GM23338 (cell line): ENCODE data around the gene FNDC3B. TPM values are rescaled to one million over a fixed set of nuclear protein-coding genes. Genes with fewer than 3 reads are reported as not detected.

ENCODE experiments used
- ATAC-seq: fragments of 200-7000 bp; cut with Tn5 transposase; 3 replicates; pipeline ENCODE4 v1.9.1; 2020
- DNase-seq: peaks from one replicate; pipeline ENCODE4 v3.0.0-alpha.2; 2015; ENCODE audit warnings: low spot score
- H2AFZ ChIP-seq: fragments of 200-600 bp; sonication (generic); 2 replicates; pipeline ENCODE4 v1.8.0; 2016; ENCODE audit warnings: antibody characterized with exemption, mild to moderate bottlenecking, moderate library complexity
- H3F3A ChIP-seq: fragments of 200-600 bp; sonication (generic); replicated peaks from 2 replicates; pipeline ENCODE4 v1.8.0; 2017; ENCODE audit warnings: antibody characterized with exemption, mixed run types, low read depth
- H3K27ac ChIP-seq: fragments of 200-600 bp; sonication (generic); 2 replicates; pipeline ENCODE4 v1.6.1; 2016; ENCODE audit warnings: low read depth
- H3K27me3 ChIP-seq: fragments of 200-600 bp; sonication (generic); 2 replicates; pipeline ENCODE4 v1.8.0; 2016; ENCODE audit warnings: mild to moderate bottlenecking, mixed run types, moderate library complexity; ENCODE audit not compliant: insufficient read depth
- H3K36me3 ChIP-seq: fragments of 200-600 bp; sonication (generic); 2 replicates; pipeline ENCODE4 v1.8.0; 2016; ENCODE audit warnings: mild to moderate bottlenecking; ENCODE audit not compliant: insufficient read depth
- H3K4me1 ChIP-seq: fragments of 200-600 bp; sonication (generic); 2 replicates; pipeline ENCODE4 v1.8.0; 2016; ENCODE audit warnings: mild to moderate bottlenecking, moderate library complexity; ENCODE audit not compliant: insufficient read depth
- H3K4me2 ChIP-seq: fragments of 200-600 bp; sonication (generic); 2 replicates; pipeline ENCODE4 v1.7.1; 2017; ENCODE audit warnings: mixed run types
- H3K4me3 ChIP-seq: fragments of 200-600 bp; sonication (generic); 2 replicates; pipeline ENCODE4 v1.6.1; 2016; ENCODE audit warnings: mixed run types
- H3K79me2 ChIP-seq: fragments of 200-600 bp; sonication (generic); replicated peaks from 2 replicates; pipeline ENCODE4 v1.8.0; 2017; ENCODE audit warnings: mild to moderate bottlenecking; ENCODE audit not compliant: insufficient read depth
- H3K9me2 ChIP-seq: fragments of 200-600 bp; sonication (generic); 2 replicates; pipeline ENCODE4 v1.8.0; 2017; ENCODE audit not compliant: insufficient read depth
- H4K20me1 ChIP-seq: fragments of 200-600 bp; sonication (generic); replicated peaks from 2 replicates; pipeline ENCODE4 v1.8.0; 2017; ENCODE audit warnings: mild to moderate bottlenecking; ENCODE audit not compliant: insufficient read depth
- H3K27ac Mint-ChIP-seq: 2 replicates; pipeline ENCODE4 v1.8.0; 2020; ENCODE audit warnings: inconsistent platforms, mild to moderate bottlenecking, moderate library complexity, mixed read lengths
- H3K27me3 Mint-ChIP-seq: 3 replicates; pipeline ENCODE4 v1.8.0; 2022; ENCODE audit warnings: low read depth, mild to moderate bottlenecking, moderate library complexity, mixed read lengths, inconsistent platforms; ENCODE audit not compliant: insufficient read depth, poor library complexity
- H3K36me3 Mint-ChIP-seq: 3 replicates; pipeline ENCODE4 v1.8.0; 2021; ENCODE audit warnings: low read depth, mild to moderate bottlenecking, inconsistent platforms, moderate library complexity, mixed read lengths
- H3K4me1 Mint-ChIP-seq: 3 replicates; pipeline ENCODE4 v1.8.0; 2020; ENCODE audit warnings: mild to moderate bottlenecking, inconsistent platforms, mixed read lengths
- H3K4me3 Mint-ChIP-seq: 3 replicates; pipeline ENCODE4 v1.8.0; 2021; ENCODE audit warnings: moderate library complexity, mild to moderate bottlenecking, inconsistent platforms, mixed read lengths
- H3K9me3 Mint-ChIP-seq: 3 replicates; pipeline ENCODE4 v1.8.0; 2020; ENCODE audit warnings: moderate library complexity, mild to moderate bottlenecking, inconsistent platforms, mixed read lengths
- EZH2 ChIP-seq: fragments of 200-600 bp; sonication (generic); IDR thresholded peaks from one replicate; pipeline ENCODE4 v1.8.0; 2017; ENCODE audit warnings: antibody characterized with exemption, mild to moderate bottlenecking, low read depth; ENCODE audit not compliant: unreplicated experiment
- EZH2phosphoT487 ChIP-seq: fragments of 200-600 bp; sonication (generic); IDR thresholded peaks from one replicate; pipeline ENCODE4 v1.8.1; 2018; ENCODE audit warnings: antibody characterized with exemption; ENCODE audit not compliant: unreplicated experiment
- JUNB ChIP-seq: IDR thresholded peaks from one replicate; pipeline ENCODE4 v1.6.1; 2016; ENCODE audit warnings: antibody characterized with exemption; ENCODE audit not compliant: unreplicated experiment
- STAT1 ChIP-seq: IDR thresholded peaks from one replicate; pipeline ENCODE4 v1.6.1; 2016; ENCODE audit warnings: antibody characterized with exemption; ENCODE audit not compliant: unreplicated experiment
- ZNF114 ChIP-seq: fragments of 250-450 bp; sonication (Bioruptor Pico); IDR thresholded peaks from 2 replicates; pipeline ENCODE4 v1.5.0; 2020; ENCODE audit warnings: mild to moderate bottlenecking, moderate library complexity
- ZNF331 ChIP-seq: fragments of 250-450 bp; sonication (Bioruptor Pico); IDR thresholded peaks from 2 replicates; pipeline ENCODE4 v1.5.0; 2020; ENCODE audit warnings: low read depth, mild to moderate bottlenecking, moderate library complexity
- polyA plus RNA-seq: library from polyadenylated mRNA; unstranded; fragments of >200 nt; fragmentation: Nextera tagmentation; extraction: Ambion mirVana; gene quantifications from 2 replicates; pipeline ENCODE4 v1.2.1, GENCODE V29; 2016
- total RNA-seq: library from RNA; depleted of rRNA; stranded (reverse); fragments of >200 nt; shearing (Covaris generic); gene quantifications from 2 replicates; pipeline ENCODE4 v1.2.3, GENCODE V29; 2014
- TF ChIP-seq, protein P1 (sequence below): fragments of 250-450 bp; sonication (Bioruptor Pico); IDR thresholded peaks from 2 replicates; pipeline ENCODE4 v1.5.0; 2020; ENCODE audit warnings: mild to moderate bottlenecking, moderate library complexity
- TF ChIP-seq, protein P2 (sequence below): IDR thresholded peaks from 2 replicates; pipeline ENCODE4 v1.6.1; 2016; ENCODE audit warnings: antibody characterized with exemption

Gene FNDC3B
- total and polyA plus RNA-seq, 2 experiments from 2014 or later: 19.1 to 55.4 TPM

DNA sequence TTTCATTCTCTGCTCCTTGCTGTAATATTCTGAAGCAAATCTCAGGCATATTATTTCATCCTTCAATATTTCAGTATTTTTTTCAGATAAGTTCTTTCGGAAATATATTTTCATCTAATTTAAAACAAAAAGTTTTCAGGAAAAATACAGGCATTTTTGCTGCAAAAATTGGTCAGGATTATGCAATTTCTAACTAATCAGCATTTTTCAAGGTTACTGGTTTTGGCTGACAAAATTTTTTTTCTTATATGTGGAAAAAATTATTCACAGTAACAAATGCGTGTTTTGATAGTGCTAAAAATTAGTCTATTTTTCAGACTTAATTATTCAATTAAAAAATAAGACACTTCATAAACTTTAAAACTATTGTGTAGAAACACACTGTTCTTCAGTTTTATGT is 31.4 kb downstream of the FNDC3B start (continued):
- TF ChIP-seq, protein P1, sequence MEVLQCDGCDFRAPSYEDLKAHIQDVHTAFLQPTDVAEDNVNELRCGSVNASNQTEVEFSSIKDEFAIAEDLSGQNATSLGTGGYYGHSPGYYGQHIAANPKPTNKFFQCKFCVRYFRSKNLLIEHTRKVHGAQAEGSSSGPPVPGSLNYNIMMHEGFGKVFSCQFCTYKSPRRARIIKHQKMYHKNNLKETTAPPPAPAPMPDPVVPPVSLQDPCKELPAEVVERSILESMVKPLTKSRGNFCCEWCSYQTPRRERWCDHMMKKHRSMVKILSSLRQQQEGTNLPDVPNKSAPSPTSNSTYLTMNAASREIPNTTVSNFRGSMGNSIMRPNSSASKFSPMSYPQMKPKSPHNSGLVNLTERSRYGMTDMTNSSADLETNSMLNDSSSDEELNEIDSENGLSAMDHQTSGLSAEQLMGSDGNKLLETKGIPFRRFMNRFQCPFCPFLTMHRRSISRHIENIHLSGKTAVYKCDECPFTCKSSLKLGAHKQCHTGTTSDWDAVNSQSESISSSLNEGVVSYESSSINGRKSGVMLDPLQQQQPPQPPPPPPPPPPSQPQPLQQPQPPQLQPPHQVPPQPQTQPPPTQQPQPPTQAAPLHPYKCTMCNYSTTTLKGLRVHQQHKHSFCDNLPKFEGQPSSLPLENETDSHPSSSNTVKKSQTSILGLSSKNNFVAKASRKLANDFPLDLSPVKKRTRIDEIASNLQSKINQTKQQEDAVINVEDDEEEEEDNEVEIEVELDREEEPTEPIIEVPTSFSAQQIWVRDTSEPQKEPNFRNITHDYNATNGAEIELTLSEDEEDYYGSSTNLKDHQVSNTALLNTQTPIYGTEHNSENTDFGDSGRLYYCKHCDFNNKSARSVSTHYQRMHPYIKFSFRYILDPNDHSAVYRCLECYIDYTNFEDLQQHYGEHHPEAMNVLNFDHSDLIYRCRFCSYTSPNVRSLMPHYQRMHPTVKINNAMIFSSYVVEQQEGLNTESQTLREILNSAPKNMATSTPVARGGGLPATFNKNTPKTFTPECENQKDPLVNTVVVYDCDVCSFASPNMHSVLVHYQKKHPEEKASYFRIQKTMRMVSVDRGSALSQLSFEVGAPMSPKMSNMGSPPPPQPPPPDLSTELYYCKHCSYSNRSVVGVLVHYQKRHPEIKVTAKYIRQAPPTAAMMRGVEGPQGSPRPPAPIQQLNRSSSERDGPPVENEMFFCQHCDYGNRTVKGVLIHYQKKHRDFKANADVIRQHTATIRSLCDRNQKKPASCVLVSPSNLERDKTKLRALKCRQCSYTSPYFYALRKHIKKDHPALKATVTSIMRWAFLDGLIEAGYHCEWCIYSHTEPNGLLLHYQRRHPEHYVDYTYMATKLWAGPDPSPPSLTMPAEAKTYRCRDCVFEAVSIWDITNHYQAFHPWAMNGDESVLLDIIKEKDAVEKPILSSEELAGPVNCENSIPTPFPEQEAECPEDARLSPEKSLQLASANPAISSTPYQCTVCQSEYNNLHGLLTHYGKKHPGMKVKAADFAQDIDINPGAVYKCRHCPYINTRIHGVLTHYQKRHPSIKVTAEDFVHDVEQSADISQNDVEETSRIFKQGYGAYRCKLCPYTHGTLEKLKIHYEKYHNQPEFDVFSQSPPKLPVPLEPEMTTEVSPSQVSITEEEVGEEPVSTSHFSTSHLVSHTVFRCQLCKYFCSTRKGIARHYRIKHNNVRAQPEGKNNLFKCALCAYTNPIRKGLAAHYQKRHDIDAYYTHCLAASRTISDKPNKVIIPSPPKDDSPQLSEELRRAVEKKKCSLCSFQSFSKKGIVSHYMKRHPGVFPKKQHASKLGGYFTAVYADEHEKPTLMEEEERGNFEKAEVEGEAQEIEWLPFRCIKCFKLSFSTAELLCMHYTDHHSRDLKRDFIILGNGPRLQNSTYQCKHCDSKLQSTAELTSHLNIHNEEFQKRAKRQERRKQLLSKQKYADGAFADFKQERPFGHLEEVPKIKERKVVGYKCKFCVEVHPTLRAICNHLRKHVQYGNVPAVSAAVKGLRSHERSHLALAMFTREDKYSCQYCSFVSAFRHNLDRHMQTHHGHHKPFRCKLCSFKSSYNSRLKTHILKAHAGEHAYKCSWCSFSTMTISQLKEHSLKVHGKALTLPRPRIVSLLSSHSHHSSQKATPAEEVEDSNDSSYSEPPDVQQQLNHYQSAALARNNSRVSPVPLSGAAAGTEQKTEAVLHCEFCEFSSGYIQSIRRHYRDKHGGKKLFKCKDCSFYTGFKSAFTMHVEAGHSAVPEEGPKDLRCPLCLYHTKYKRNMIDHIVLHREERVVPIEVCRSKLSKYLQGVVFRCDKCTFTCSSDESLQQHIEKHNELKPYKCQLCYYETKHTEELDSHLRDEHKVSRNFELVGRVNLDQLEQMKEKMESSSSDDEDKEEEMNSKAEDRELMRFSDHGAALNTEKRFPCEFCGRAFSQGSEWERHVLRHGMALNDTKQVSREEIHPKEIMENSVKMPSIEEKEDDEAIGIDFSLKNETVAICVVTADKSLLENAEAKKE (CRISPR knock-in tag): no peak
- TF ChIP-seq STAT1 (no peak), JUNB (no peak), ZNF114 (CRISPR knock-in tag) (no peak), EZH2phosphoT487 (no peak), ZNF331 (no peak)
- TF ChIP-seq, protein P2, sequence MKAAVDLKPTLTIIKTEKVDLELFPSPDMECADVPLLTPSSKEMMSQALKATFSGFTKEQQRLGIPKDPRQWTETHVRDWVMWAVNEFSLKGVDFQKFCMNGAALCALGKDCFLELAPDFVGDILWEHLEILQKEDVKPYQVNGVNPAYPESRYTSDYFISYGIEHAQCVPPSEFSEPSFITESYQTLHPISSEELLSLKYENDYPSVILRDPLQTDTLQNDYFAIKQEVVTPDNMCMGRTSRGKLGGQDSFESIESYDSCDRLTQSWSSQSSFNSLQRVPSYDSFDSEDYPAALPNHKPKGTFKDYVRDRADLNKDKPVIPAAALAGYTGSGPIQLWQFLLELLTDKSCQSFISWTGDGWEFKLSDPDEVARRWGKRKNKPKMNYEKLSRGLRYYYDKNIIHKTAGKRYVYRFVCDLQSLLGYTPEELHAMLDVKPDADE: no peak

DNA sequence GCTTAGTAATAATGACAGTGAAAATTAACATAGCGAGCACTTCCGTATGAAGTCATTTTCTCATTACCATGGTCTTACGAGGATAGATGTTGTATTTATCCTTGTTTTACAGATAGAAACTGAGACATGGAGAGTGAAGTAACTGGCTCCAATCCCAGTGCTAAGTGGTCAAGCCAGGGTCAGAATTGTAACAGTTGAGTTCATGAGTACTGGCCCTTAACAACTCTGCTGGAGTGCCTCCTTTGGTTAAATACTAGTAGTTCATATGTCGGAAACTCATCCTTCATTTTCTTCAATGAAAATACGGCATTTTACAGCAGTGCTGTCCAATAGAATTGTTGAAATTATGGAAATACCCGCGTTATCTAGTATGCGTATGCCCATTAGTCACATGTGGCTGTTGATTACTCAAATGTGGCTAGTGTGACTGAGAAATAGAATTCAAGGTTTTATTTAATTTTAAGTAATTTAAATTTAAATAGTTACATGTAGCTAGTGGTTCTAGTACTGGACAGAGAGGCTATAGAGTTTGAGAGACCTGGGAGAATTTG is 32.5 kb downstream of the FNDC3B start:
- H4K20me1 ChIP-seq: peaks cover 31% of the 10 kb centered on the region

More for the DNA sequence above, 32.5 kb downstream of the FNDC3B start:
- no peak overlapping the region for H3K4me2 ChIP-seq
- Mint-ChIP-seq H3K27ac (no peak overlapping the region), H3K27me3 (peaks cover 3% of the 10 kb centered on the region), H3K4me3 (no peak overlapping the region), H3K4me1 (peaks cover 75% of the 10 kb centered on the region), H3K9me3 (no peaks in the 10 kb centered on the region), H3K36me3 (no peaks in the 10 kb centered on the region)
- H3K4me3 ChIP-seq: no peak overlapping the region
- DNase-seq: no peak
- H3K27ac ChIP-seq: no peak overlapping the region
- no peaks in the 10 kb centered on the region for H3K36me3 ChIP-seq
- TF ChIP-seq EZH2 (no peak), STAT1 (no peak)
- peaks cover 62% of the 10 kb centered on the region for H3K4me1 ChIP-seq
- H2AFZ ChIP-seq: no peak overlapping the region
- no peaks in the 10 kb centered on the region for H3K9me2 ChIP-seq
- no peaks in the 10 kb centered on the region for H3F3A ChIP-seq
- no peaks in the 10 kb centered on the region for H3K27me3 ChIP-seq
- peaks cover 100% of the 10 kb centered on the region for H3K79me2 ChIP-seq
- ATAC-seq: no peak
